Activated CD4-positive, alpha-beta T cell treated with anti-CD3 and anti-CD28 coated beads, Interleukin-2, amount 50 U/mL, for 48 hours (primary cell): ENCODE data around the gene FAM89B.

ENCODE experiments used
- DNase-seq, 2 experiments: peaks; one replicate each; pipeline ENCODE4 v3.0.0-alpha.2; 2020

FAM89B gene

GRCh38 chr11:65575568-65576231 lies 3.4 kb downstream of the FAM89B start, which contains the start of gene EHBP1L1:
Gene EHBP1L1, plus strand, starts transcription at chr11:65576053. Its CDS starts 250 bp downstream, at chr11:65576303.
- peak; percentile 80 to 83 for DNase-seq

GRCh38 chr11:65576232-65576866 lies 4.0 kb downstream of the FAM89B start:
- DNase-seq: peak in 1 of 2 experiments; percentile 53

- DNase-seq: peak; percentile 58 to 69
Observed at GRCh38 chr11:65576867-65577755, 4.8 kb downstream of the FAM89B start.

GRCh38 chr11:65577756-65578109 lies 5.4 kb downstream of the FAM89B start:
- DNase-seq: no peak

GRCh38 chr11:65578134-65578533 lies 5.8 kb downstream of the FAM89B start:
- DNase-seq: no peak

GRCh38 chr11:65578667-65579066 lies 6.3 kb downstream of the FAM89B start:
- DNase-seq: no peak

GRCh38 chr11:65579291-65579690 lies 7.0 kb downstream of the FAM89B start:
- DNase-seq: no peak

- DNase-seq: no peak
Observed at GRCh38 chr11:65580031-65580692, 7.8 kb downstream of the FAM89B start.

GRCh38 chr11:65580756-65581155 lies 8.4 kb downstream of the FAM89B start:
- DNase-seq: no peak

- no peak for DNase-seq
Observed at GRCh38 chr11:65581928-65582327, 9.6 kb downstream of the FAM89B start.

- no peak for DNase-seq
Observed at GRCh38 chr11:65583589-65583988, 11.3 kb downstream of the FAM89B start.

GRCh38 chr11:65584106-65584505 lies 11.8 kb downstream of the FAM89B start:
- DNase-seq: no peak

- DNase-seq: no peak
Observed at GRCh38 chr11:65584723-65585171, 12.4 kb downstream of the FAM89B start.

GRCh38 chr11:65585396-65586246 lies 13.3 kb downstream of the FAM89B start:
- no peak for DNase-seq

- no peak for DNase-seq
Observed at GRCh38 chr11:65586247-65586630, 13.9 kb downstream of the FAM89B start.

- no peak for DNase-seq
Observed at GRCh38 chr11:65586676-65587075, 14.3 kb downstream of the FAM89B start.

- DNase-seq: peak; percentile 79 to 87
Observed at GRCh38 chr11:65588199-65589054, 16.1 kb downstream of the FAM89B start.

GRCh38 chr11:65589444-65590239 lies 17.3 kb downstream of the FAM89B start:
- peak in 1 of 2 experiments; percentile 33 for DNase-seq

- DNase-seq: no peak
Observed at GRCh38 chr11:65590240-65590738, 18.0 kb downstream of the FAM89B start.
